8988T (cell line): Measurements from ENCODE around the gene CRYBB3.

Source experiments
- DNase-seq: peaks from one replicate; pipeline ENCODE4 v3.0.0; 2011

Gene CRYBB3

DNA sequence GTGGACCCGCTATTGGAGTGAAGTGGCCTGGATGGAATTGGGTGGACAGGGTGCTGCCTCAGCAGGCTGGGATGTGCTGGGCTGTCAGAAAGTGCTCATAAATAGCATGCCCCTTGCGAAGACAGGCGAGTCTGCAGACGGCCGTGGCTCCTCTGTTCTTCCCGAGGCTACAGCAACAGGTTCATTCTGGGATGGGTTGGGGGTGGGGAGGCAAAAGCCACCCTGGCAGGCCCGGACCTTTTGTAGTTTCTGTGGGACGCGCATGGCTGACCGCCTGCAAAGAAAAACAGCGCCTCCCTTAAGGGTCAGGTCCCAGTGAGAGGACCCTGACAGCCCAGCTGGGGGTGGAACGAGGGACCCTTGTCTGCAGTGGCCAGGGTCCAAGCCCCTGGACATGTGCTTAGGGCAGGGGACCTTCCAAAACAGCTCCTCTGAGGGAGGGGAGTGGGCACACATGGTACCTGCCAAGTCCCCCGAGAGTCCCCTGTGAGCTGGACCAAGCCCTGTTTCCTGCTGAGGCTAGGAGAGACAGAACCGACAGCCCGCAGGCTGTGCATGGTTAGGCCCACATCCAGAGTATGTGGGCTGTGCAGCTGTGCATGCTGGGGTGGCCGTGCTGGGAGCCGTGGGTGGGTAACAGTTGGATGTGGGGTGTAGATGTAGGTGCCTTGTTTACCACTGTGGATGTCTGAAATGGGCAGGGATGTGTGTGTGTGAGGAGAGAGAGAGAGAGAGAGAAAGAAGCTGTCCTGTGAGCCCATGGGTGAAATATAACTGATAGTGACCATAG lies at the start of gene CRYBB3:
TSS of gene CRYBB3 (plus strand) at position 128 of the 790 bp plus-strand sequence. CDS start 1,539 bp downstream, outside the sequence.
- DNase-seq = no peak

DNA sequence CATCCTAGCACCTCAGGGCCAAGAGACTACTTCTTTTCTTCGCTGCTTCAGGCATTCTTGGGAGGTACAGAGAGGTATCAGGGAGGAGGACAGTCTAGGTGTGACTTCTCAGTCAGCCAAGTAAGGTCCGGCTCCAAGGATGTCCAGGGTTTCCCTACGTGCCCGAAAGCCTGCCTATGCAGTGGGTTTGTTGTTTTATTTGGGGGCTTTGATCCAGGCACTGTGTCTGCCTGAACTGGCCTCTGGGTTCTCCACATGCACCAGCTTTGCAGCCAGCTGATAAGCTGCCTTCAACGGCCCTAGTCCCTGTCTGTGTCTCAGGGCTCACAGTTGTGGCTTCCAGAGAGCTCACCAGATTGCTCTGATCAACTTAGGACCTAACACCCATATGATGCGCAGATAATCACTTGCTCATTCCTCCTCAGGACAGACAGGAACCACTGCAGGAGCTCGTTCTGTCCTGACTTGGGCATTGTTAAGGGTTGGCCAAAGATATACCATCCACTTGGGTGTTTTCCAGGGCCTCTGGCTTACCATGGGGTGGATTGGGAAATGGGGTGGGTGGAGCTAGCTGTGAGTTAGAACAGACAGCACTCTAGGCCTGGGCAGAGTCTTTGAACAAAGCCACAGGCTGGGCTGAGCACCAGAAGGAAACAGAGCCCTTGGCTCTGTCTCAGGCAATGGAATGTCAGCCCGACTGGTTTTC lies 45.5 kb upstream of the CRYBB3 start:
- no peak for DNase-seq

DNA sequence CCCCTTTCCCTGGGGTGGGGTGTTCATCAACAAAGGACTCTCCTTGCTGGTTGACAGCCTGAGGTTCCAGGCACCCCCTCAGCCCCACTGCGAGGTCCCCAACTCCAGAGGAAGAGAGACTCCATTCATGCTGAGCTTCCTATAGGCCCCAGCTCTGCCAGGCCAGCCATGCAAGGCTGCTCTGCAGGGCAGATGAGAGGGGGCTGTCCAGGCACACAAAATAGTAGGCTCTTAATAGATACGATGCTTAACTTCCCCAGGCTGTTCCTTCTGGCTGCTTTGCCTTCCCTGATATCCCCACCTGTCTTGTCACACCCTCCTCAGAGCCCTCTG lies 45.0 kb upstream of the CRYBB3 start:
- DNase-seq = no peak

DNA sequence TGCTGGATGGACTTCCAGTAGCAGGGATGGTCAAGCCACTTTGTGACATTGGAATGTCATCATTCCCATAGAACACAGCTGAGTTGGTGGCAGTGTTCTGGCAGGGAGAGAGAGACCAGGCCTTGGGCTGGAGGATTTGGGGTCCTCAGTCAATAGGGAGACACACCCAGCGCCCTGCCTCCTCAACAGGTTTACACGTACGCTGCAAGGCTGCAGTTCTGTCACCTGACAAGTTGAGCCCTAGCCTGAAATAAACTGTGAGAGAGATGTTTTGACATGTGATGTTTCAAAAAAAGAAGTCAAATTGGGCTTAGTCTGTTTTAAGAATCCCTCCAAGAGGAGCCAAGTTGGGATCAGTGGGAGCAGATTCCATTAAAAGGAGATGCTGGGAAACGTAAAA lies 42.9 kb upstream of the CRYBB3 start:
- no peak for DNase-seq

- no peak for DNase-seq
Observed at GRCh38 chr22:25159028-25159427, 40.6 kb upstream of the CRYBB3 start.

DNA sequence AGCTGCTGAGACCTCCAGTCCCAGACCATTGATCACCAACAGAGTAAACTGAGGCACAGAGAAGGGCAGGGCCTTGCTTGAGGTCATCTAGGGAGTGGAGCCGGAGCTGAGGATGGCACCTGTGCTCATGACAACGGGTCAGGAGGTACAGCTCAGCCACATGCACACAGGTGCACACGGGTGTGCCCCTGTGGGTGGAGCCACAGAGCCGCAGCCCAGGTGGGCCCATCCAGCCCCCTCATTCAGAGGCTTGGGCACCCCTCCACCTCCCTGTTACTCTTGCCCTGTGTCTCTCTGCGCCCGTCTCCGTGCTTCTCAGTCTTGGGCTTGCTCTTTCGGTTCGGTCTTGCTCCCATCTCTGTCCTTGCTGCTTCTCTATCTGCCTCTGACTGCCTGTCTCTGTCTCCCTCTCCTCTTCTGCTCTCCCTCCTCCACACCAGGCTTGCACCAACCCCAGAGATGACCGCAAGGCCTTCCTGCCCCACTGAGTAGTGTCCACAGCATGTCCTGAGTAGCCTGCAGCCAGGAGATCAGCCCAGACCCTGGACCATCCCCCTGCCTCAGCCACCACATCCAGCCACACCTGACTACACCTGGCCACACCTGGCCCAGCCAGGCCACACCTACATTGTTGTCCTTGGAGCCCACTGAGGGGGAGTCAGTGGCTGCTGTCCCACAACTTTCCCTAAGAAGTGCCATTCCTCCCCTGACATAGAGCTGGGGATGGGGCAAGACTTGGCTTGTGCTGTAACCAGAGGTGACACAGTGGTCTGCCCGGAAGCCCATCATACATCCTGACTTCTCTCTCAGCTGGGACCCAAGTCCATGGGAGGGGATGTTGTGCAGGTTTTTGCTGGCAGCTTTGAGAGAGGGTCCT lies 39.3 kb upstream of the CRYBB3 start:
- no peak for DNase-seq

GRCh38 chr22:25161017-25161915 lies 38.4 kb upstream of the CRYBB3 start:
- DNase-seq = no peak

DNA sequence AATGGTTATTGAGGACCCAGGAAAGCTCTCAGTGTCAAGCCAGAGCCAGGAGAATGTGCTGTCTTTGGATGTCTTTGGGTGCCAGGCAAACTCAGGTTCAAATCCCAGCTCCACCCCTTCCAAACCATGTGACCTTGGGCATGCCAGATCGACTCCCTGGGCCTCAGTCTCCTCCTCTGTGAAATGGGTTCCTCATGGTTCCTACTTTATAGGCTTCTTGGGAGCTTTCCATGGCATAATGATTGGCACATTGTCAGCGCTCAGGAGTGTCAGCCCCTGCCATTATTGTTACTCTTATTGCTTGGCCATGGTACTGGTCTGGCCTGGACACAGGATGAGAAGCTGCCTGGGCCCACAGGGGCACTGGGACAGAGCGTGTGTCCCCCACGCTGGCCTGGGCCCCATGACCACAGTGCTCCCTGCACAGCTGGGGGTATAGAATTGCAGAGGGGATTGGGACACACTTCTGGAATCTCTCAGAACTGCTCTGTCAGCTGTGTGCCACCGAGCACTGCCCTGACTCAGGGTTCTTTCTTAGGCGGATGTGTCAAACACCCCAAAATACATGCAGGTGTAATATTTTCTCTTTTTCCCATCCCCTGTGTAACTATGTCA lies 37.6 kb upstream of the CRYBB3 start:
- no peak for DNase-seq

GRCh38 chr22:25162561-25162960 lies 37.1 kb upstream of the CRYBB3 start:
- no peak for DNase-seq

DNA sequence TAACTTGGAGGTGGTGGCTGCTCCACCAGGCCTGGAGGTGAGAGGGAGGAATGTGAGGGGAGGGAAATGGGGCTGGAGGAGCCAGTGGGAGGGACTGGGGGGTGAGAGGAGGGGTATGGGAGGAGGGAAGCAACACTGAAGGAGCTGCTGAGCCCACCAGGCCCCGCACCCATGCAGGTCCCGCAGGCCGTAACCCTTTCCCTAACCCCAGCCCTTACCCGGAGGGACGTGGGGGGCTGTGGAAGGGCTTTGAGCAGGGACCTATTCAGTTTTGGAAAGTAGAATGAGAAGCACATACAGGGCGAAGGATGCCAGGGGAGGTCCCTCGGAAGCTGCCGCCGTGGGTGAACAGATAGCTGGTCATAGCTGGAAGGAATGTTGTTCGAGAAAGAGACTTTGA lies 33.9 kb upstream of the CRYBB3 start:
- no peak for DNase-seq

GRCh38 chr22:25166266-25167040 lies 33.2 kb upstream of the CRYBB3 start:
- DNase-seq = no peak

DNA sequence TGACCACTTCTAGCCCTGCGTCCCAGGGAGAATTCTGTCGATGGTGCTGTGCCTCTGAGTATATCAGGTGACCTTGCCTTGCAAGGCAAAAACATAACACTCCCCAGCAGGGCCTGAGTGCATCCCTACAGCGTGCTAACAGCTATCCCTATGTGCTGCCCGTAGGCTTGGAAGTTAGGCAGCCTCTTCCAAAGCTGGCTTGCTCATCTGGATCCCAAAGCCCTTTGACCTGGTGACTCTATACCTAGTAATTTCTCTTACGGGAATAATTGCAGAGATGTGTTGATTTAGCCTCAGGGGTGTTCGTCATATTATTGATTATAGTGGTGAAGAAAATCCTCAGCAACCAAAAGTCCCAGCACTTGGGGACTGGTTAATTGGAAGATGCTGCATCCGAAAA lies 32.6 kb upstream of the CRYBB3 start:
- DNase-seq = no peak

- no peak for DNase-seq
Observed at GRCh38 chr22:25167834-25168601, 31.6 kb upstream of the CRYBB3 start.

GRCh38 chr22:25169278-25170031 lies 30.2 kb upstream of the CRYBB3 start:
- DNase-seq = no peak

DNA sequence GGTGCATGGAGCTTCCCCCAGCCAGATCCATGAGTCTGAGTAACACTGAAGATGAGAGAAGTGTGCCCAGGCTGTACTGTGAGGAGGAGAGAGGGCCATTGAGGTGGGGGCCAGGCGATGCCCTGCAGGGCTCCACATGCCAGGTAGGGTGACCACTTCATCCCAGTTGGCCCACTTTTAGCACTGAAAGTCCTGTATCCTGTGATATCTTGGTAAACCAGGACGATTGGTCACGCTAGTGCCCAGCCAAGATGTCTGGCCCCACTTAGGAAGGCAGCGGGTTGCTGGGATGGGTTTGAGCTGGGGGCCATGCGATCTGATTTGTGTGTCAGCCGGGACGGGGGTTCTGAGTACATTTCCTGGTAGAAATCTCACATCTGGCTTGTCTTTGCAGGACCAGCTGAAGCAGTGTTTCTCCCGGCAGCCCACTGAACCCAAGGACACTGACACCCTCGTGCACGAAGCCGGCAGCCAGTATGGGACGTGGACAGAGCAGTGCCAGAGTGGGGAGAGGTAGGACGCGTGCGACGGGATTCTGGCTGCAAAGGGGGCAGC lies 29.2 kb upstream of the CRYBB3 start:
- DNase-seq = no peak

GRCh38 chr22:25172153-25172552 lies 27.5 kb upstream of the CRYBB3 start:
- DNase-seq = no peak

- no peak for DNase-seq
Observed at GRCh38 chr22:25174156-25174887, 25.3 kb upstream of the CRYBB3 start.

- no peak for DNase-seq
Observed at GRCh38 chr22:25174888-25175411, 24.7 kb upstream of the CRYBB3 start.
